Suppressor macrophage treated with lipopolysaccharide for 4 hours (primary cell): ENCODE data around the gene PCBP1.
"Not testable (repeated sequence)": the region's sequence is repeated elsewhere in the genome, so short reads cannot be mapped to it uniquely, and the experiment has no call there.

Experiments
- DNase-seq: peaks from one replicate; pipeline ENCODE4 v3.0.0-alpha.2; 2020

Gene PCBP1

DNA sequence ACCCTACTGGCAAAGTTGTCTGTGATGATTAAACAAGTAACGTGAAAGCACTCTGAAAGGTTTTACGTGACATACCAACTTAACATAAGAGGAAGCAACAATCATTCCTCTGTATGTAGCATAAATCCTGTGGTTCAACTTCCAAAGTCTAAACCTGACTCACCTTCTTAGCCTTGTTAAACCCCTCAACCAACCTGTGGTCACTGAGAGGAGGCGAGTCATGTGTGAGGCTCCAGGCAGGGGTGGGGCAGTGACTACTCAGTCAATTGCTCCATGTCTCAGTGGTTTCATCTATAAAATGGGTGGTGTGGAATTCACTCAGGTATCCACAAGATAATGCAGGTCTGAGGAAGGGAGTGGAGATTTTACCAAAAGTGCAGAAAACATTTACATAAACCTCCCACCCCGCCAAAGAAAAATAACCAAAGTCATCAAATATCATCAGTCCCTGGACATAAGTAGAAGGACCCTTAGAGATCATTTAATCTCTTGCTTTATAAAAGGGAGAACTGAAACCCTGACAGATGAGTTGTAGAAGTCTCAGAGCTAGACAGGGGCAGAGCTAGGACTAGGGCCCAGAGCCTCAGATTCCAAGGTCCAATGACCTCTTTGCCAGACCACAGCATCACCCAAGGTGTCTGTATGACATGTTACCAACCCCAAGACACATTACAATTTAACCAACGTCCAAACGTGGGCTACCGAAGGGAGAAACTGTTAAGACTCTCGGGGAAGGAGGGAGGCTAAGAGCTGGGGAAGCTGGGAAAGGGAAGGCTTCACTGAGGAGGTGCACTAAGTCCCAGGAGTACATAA, 3.7 kb upstream of the PCBP1 start:
- DNase-seq: peak; percentile 48

DNA sequence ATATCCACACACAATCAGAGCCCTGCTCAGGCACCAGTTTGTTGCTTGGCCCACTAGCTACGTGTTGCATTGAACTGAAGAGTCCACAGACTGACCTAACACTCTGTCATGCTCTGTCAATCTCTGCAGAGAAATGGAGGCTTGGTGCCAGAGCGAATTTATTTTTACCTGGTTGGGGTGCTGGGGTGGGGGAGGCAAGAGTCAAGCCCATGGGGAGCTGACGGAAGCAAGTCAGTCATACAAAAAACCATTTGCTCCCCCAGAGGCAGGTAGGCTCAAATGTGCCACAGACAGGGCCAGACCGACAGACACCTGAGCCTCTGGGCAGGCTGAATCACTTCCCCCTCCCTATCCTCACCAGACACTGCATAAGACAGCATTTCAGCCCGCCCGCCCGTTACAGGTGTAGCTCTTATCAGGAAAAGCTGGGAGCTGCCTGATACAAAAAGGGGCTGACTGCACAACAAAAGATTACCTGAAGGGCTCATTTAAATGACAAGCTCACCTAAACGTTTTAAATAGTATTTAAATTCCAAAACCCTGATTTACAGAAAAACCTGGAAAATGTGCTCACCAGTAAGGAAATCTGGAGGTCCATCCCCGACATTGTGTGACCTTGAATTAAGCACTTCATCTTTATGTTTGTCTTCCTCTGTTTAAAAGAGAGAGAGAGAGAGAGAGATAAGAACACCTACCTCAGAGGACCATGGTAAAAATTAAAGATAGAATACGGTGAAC, 2.1 kb upstream of the PCBP1 start:
- DNase-seq: no peak

DNA sequence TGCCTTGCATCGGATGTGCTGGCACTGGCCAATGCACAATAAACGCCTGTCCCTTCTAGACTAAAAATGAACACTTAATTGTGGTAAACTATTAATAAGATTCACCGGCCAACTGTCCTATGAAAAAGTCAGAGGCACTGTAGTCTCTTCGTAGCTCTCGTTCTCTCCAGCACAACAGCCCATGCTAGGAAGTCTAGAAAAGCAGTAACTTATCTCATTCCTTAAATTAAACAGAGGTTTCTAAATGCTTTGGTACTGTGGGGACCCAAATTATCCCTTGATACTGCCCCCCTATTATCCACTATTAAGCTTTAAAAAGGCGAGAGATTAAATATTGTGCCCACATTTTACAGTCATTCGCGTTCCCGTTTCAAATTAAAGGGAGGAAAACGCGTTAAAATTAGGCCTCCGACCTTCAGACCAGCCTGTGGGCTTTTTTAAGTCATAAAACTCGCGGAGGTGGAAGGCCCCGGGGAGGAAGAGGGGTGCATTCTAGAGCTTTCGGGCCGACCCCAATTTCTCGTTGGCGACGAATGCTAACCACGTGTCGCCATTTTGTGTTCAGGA, 1.5 kb upstream of the PCBP1 start:
- DNase-seq: no peak

DNA sequence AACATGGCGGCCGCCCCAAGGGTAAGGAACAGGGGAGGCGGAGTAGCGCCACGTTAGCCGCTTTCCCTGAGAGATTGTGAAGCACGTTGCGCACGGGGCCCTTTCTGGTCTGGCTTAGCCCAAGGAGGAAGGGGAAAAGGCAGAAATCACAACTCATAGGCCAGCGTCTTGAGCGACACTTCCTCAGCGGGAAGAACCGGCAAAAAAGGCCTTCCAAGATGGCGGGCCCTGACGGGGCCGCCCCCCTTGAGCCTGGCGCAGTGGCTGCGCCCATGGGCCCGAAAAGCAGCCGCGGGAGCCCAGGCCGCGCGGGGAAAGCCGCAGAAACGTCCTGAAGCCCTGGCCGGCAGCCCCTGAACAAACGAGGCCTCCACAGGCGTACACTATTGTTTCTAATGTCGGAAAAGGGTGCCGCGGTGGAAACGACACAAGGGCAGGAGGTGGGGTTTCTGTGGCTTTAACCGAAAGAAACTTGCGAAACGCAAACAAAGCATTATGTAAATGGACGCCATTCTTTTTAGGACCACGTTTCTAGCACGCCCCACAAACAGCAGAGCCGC, 919 bp upstream of the PCBP1 start:
- peak; percentile 89 for DNase-seq

DNA sequence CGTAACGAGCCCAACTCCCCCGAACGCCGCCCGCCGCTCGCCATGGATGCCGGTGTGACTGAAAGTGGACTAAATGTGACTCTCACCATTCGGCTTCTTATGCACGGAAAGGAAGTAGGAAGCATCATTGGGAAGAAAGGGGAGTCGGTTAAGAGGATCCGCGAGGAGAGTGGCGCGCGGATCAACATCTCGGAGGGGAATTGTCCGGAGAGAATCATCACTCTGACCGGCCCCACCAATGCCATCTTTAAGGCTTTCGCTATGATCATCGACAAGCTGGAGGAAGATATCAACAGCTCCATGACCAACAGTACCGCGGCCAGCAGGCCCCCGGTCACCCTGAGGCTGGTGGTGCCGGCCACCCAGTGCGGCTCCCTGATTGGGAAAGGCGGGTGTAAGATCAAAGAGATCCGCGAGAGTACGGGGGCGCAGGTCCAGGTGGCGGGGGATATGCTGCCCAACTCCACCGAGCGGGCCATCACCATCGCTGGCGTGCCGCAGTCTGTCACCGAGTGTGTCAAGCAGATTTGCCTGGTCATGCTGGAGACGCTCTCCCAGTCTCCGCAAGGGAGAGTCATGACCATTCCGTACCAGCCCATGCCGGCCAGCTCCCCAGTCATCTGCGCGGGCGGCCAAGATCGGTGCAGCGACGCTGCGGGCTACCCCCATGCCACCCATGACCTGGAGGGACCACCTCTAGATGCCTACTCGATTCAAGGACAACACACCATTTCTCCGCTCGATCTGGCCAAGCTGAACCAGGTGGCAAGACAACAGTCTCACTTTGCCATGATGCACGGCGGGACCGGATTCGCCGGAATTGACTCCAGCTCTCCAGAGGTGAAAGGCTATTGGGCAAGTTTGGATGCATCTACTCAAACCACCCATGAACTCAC, 673 bp downstream of the PCBP1 start:
- peak; percentile 78 for DNase-seq

DNA sequence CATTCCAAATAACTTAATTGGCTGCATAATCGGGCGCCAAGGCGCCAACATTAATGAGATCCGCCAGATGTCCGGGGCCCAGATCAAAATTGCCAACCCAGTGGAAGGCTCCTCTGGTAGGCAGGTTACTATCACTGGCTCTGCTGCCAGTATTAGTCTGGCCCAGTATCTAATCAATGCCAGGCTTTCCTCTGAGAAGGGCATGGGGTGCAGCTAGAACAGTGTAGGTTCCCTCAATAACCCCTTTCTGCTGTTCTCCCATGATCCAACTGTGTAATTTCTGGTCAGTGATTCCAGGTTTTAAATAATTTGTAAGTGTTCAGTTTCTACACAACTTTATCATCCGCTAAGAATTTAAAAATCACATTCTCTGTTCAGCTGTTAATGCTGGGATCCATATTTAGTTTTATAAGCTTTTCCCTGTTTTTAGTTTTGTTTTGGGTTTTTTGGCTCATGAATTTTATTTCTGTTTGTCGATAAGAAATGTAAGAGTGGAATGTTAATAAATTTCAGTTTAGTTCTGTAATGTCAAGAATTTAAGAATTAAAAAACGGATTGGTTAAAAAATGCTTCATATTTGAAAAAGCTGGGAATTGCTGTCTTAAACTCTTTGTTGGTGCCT, 1.4 kb downstream of the PCBP1 start:
- no peak for DNase-seq

DNA sequence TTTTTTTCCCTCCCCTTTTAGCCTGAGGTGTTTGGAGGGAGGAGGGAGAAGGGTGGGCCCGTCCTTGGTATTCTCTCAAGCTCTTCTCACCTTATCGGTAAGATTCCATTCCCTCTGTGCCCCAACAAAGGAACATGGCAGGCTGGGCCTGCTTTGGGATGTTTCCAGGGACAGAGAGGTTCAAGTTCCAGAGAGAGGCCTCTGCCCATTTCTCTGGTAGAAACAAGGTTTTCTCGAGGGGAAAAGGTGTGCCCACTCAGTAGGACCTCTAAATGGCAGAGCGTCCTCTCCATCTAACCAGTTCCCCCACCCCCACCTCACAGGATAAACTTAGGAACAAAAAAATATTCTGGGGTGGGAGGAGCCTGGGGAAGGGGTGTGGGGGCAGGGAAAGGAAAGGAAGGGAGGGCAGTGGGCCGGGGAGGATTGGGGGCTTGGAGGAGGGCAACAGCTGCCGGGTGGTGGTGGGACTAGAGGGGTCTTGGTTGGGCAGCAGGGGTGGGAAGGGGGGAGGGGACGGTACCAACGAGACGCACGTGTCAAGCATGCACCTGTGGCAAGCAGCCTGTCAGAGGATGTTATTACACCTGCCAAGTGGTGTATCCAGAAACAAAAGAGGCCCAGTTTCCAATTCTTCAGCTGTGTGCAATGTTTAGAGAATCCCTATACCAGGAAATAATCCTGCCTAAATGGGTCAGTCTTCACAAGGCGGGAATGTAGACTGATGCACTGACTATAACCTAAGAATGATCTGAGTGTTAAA, 2.1 kb downstream of the PCBP1 start:
- peak; percentile 34 for DNase-seq

DNA sequence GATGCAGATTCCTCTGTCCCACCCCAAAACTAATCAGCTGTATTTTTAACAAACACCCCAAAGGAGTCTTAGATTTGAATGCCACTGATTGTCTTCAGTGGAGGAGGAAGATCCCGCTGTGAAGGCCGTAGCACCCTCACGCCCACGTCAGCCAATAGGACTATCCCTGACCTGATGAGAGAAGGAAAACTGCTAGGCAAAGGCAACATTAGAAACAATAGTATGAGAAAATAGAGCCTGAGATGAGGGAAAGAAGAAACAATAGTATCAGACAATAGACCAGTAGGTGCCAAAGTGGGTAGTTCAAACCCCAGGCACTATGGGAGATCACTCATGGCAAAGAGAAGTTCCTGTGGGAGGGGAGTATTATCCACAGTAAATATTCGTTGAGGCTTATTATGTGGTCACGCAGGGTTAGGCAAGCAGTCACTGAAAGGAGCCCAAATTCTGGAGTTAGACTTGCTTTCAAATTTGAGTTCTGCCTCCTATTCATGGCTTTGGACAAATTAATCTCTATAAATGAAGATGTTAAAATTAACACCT, 2.8 kb downstream of the PCBP1 start:
- DNase-seq: peak; percentile 55

DNA sequence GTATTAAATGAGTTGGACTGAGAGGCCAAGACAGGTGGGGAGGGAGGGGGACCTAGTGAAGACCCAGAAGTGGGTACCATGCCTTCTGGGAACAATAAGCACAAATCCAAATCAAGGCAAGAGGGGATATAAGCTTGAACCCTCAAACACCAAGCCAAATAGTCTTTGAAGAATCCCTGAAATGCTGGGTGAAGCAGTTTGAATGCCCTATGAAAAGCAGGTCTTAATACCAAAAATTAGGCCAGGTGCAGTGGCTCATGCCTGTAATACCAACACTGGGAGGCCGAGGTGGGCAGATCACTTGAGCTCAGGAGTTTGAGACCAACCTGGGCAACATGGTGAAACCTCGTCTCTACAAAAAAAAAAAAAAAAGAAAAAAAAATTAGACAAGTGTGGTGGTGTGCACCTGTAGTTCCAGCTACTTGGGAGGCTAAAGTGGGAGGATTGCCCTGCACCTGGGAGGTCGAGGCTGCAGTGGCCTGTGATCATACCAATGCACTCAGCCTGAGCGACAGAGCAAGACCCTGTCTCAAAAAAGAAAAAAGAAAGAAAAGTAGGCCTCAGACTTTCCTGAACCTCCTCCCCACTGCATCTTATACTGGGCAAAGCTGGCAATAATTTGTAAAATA, 3.5 kb downstream of the PCBP1 start:
- DNase-seq: no peak

DNA sequence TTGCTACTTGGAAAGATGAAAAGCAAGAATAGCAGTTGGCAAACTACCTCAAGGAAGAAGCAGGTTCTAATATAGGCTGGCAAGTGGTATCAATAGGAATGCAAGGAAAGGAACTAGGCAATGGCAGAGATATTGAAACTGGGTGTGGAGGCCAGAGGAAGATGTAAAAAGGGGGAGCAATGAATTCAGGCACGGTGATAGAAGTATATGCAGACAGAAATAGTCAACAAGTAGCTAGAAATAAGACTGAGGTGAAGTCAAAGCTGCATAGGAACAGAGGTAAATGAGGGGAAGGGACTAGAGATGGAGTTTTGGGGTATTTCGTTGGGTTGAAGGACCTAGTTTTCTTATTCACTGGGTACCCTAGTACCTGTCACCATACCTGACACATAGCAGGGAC, 4.1 kb downstream of the PCBP1 start:
- DNase-seq: no peak

DNA sequence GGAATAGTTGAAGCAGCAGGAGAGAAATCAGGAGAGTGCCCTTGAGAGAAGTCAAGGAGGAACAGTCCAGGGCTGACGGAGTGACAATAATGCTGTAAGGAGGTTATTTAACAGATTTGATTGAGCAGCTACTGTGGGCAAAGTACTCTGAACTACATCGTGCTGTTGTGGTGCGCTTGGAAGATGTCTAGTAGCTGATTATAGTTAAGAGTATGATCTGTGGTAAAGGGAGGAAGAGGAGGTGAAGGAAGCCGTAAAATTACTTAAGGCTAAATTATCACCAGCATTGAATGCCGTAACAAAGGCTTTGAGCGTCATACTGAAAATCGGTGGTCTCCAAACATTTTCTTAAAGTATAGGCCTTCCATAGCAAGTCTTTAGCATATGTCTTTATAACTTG, 4.5 kb downstream of the PCBP1 start:
- no peak for DNase-seq

DNA sequence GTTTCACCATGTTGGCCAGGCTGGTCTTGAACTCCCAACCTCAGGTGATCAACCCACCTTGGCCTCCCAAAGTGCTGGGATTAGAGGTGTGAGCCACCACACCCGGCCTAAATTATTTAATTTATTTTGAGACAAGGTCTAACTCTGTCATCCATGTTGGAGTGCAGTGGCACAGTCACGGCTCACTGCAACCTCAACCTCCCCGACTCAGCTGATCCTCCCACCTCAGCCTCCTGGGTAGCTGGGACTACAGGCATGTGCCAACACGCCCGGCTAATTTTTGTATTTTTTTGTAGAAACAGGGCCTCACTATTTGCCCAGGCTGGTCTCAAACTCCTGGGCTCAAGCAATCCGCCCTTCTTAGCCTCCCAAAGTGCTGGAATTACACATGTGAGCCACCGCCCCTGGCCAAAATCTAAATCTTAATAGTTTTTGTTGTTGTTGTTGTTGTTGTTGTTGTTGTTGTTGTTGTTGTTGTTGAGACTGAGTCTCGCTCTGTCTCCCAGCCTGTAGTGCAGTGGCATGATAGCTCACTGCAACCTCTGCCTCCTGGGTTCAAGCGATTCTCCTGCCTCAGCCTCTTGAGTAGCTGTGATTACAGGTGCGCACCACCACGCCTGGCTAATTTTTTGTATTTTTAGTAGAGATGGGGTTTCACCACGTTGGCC, 5.4 kb downstream of the PCBP1 start:
- not testable (repeated sequence) for DNase-seq

DNA sequence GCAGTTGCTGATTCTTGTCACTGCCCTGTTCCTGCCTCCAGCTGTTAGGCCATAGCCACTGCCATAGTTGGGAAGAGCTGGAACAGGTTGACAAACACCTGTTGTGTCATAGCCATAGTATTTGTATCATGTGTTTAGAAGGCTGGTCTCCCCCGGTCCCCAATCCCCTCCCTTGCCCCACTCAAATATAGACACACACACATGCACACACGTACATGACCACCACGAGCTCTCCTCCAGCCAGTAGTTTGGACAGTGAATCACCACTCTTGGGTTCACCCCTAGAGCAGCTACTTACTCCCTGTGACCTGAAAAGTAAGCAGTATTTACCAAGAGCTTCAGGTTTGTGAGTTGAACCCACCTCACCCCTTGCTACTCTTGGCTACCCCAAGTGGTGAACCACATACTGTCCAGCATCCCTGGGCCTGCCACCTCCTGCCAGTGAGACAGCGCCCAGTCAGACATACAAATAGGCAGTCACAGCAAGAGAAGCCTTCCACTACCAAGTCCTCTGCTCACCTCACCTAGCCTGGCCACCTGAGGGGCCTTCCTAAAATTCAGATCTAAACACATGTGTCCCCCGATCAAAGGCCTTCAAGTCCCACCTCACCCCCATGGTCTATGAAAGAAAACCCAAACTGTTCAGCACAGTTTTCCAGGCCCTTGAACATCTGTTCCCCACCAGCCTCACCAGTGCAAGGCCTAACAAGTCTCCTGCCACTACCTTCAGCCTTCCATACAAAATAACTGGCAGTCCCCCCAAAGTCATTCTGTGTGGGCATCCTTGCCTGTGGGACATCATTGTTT, 7.1 kb downstream of the PCBP1 start:
- peak; percentile 29 for DNase-seq

DNA sequence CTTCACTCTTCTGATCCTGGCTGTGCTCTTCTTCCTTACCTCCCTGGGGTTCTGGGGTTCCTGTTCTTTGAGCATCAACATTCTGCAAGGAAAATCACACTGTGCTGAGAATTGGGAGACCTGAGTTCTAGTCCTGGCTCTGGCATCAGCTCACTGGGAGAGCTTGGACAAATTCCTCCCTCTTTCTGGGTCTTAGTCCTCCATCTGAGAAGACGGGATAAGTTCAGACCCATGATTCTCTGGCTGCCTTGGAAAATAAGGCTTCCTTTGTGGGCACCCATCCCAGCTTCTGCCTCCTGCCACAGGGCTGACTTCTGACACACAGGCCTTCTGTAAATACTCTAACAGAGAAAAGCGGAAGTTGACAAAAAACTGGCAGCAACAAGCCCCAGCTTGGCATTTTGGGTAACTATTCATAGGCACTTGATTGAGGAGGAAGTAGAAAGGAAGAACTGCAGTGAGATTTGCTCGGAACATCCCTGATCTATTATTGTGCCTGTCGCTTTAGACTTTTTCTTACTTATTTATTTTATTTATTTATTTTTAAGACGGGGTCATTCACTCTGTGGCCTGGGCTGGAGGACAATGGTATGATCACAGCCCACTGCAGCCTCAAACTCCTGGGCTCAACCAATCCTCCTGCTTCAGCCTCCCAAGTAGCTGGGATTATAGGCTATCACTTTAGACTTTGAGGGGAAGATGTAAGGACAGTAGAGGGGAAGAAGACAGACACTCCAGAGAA, 7.9 kb downstream of the PCBP1 start:
- peak; percentile 96 for DNase-seq

DNA sequence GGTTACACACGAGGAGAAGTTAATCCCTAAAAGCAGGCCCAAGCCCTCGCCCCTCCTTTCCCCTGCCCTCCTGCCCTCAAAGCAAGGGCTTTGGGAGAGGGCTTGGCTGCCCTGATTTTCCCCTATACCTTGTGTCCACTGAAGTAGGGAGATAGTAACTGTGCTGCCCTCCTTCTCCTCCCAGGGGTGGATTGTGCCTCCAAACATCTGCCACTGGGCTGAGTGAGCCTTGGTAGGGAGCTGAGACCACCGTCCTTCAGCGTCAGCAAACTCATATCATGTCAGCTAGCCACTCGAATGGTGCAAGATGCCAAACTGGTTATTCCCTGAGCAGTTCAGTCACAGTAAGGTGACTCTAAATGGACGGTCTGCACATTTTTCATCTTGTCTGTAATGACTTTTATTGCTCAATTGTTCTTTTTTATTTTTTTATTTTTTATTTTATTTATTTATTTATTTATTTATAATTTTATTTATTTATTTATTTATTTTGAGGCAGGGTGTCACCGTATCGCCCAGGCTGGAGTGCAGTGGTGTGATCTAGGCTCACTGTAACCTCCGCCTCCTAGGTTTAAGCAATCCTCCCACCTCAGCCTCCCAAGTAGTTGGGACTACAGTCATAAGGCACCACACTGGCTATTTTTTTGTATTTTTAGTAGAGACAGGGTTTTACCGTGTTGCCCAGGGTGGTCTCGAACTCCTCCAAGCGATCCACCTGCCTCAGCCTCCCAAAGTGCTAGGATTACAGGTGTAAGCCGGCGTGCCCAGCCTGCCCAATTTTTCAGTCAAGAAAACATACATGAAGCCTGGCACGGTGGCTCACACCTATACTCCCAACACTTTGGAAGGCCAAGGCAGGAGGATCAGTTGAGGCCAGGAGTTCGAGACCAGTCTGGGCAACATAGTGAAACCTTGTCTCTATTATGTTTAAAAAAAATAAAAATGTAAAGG, 8.7 kb downstream of the PCBP1 start:
- no peak for DNase-seq

DNA sequence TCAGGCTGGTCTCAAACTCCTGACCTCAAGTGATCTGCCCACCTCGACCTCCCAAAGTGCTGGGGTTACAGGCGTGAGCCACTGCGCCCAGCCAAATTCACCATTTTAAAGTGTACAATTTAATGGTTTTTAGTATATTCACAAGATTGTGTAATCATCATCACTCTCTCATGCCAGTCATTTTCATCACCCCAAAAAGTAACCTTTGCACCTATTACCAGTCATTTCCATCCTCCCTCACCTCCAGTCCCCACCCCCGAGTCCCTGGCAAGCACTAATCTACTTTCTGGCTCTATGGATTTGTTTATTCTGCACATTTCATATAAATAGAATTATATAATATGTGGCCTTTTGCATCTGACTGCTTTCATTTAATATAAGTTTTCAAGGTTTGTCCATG, 10.8 kb downstream of the PCBP1 start:
- DNase-seq: no peak

DNA sequence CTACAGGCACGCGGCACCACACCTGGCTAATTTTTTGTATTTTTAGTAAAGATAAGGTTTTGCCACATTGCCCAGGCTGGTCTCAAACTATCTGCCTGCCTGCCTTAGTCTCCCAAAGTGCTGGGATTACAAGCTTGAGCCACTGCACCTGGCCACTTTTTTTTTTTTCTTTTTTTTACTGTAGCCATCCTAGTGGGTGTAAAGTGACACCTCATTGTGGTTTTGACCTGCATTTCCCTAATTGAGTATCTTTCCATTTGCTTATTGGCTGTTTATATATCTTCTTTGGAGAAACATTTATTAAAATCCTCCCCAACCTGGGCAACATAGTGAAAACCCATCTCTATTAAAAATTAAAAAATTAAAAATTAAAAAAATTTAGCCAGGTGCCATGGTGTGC, 12.0 kb downstream of the PCBP1 start:
- DNase-seq: no peak
